ENCODE data around the gene KYNU.

Gene KYNU

GRCh38 chr2:142866426-142866825 lies 11.0 kb upstream of the KYNU start:
- no peak for TF ChIP-seq GATA3 (IDR thresholded peaks at IDR 0.05; ENCODE audit: low read depth, low read length)
- TF ChIP-seq GATA2 (IDR thresholded peaks at IDR 0.05; ENCODE audit: low read depth, low read length), result no peak

- TF ChIP-seq GATA3 (IDR thresholded peaks at IDR 0.05; ENCODE audit: low read depth, low read length), result no peak
- no peak for TF ChIP-seq GATA2 (IDR thresholded peaks at IDR 0.05; ENCODE audit: low read depth, low read length)
These were observed 10.3 kb upstream of the KYNU start for GRCh38 chr2:142867136-142867535.

GRCh38 chr2:142868229-142868762 lies 9.2 kb upstream of the KYNU start:
- TF ChIP-seq GATA2 (IDR thresholded peaks at IDR 0.05; ENCODE audit: low read depth, low read length) (no peak), GATA3 (IDR thresholded peaks at IDR 0.05; ENCODE audit: low read depth, low read length) (no peak)

- TF ChIP-seq GATA3 (IDR thresholded peaks at IDR 0.05; ENCODE audit: low read depth, low read length) (no peak), GATA2 (IDR thresholded peaks at IDR 0.05; ENCODE audit: low read depth, low read length) (no peak)
These were observed 7.9 kb upstream of the KYNU start for GRCh38 chr2:142869461-142870106.

GRCh38 chr2:142870526-142870925 lies 6.9 kb upstream of the KYNU start:
- no peak for TF ChIP-seq GATA2 (IDR thresholded peaks at IDR 0.05; ENCODE audit: low read depth, low read length)
- no peak for TF ChIP-seq GATA3 (IDR thresholded peaks at IDR 0.05; ENCODE audit: low read depth, low read length)

- TF ChIP-seq GATA3 (IDR thresholded peaks at IDR 0.05; ENCODE audit: low read depth, low read length) (no peak), GATA2 (IDR thresholded peaks at IDR 0.05; ENCODE audit: low read depth, low read length) (no peak)
These were observed 6.1 kb upstream of the KYNU start for GRCh38 chr2:142871396-142871795.

GRCh38 chr2:142872882-142873724 lies 4.4 kb upstream of the KYNU start:
- TF ChIP-seq GATA2 (IDR thresholded peaks at IDR 0.05; ENCODE audit: low read depth, low read length) (no peak), GATA3 (IDR thresholded peaks at IDR 0.05; ENCODE audit: low read depth, low read length) (no peak)

- TF ChIP-seq GATA2 (IDR thresholded peaks at IDR 0.05; ENCODE audit: low read depth, low read length) (no peak), GATA3 (IDR thresholded peaks at IDR 0.05; ENCODE audit: low read depth, low read length) (no peak)
These were observed 3.6 kb upstream of the KYNU start for GRCh38 chr2:142873831-142874287.

GRCh38 chr2:142874293-142874814 lies 3.1 kb upstream of the KYNU start:
- TF ChIP-seq GATA3 (IDR thresholded peaks at IDR 0.05; ENCODE audit: low read depth, low read length) (no peak), GATA2 (IDR thresholded peaks at IDR 0.05; ENCODE audit: low read depth, low read length) (no peak)

- no peak for TF ChIP-seq GATA2 (IDR thresholded peaks at IDR 0.05; ENCODE audit: low read depth, low read length)
These were observed 2.5 kb upstream of the KYNU start for GRCh38 chr2:142875010-142875409.

GRCh38 chr2:142875652-142876051 lies 1.8 kb upstream of the KYNU start:
- TF ChIP-seq GATA3 (IDR thresholded peaks at IDR 0.05; ENCODE audit: low read depth, low read length), result no peak
- TF ChIP-seq GATA2 (IDR thresholded peaks at IDR 0.05; ENCODE audit: low read depth, low read length), result no peak

GRCh38 chr2:142876423-142876822 lies 1.0 kb upstream of the KYNU start:
- TF ChIP-seq GATA2 (IDR thresholded peaks at IDR 0.05; ENCODE audit: low read depth, low read length), result no peak
- no peak for TF ChIP-seq GATA3 (IDR thresholded peaks at IDR 0.05; ENCODE audit: low read depth, low read length)

GRCh38 chr2:142878031-142878678 lies 691 bp downstream of the KYNU start:
- TF ChIP-seq GATA3 (IDR thresholded peaks at IDR 0.05; ENCODE audit: low read depth, low read length), result no peak
- TF ChIP-seq GATA2 (IDR thresholded peaks at IDR 0.05; ENCODE audit: low read depth, low read length), result no peak

- TF ChIP-seq GATA2 (IDR thresholded peaks at IDR 0.05; ENCODE audit: low read depth, low read length) (no peak), GATA3 (IDR thresholded peaks at IDR 0.05; ENCODE audit: low read depth, low read length) (no peak)
These were observed 1.7 kb downstream of the KYNU start for GRCh38 chr2:142879151-142879550.

Measured in SH-SY5Y (cell line).